Activated naive CD8-positive, alpha-beta T cell treated with anti-CD3 and anti-CD28 coated beads, Interleukin-2, amount 50 U/mL, for 16 hours (primary cell): ENCODE results near the gene RUVBL2.

Experiments
- DNase-seq: peaks from one replicate; pipeline ENCODE4 v3.0.0-alpha.2; 2020; ENCODE audit warnings: low read depth, low spot score

The RUVBL2 gene

DNA sequence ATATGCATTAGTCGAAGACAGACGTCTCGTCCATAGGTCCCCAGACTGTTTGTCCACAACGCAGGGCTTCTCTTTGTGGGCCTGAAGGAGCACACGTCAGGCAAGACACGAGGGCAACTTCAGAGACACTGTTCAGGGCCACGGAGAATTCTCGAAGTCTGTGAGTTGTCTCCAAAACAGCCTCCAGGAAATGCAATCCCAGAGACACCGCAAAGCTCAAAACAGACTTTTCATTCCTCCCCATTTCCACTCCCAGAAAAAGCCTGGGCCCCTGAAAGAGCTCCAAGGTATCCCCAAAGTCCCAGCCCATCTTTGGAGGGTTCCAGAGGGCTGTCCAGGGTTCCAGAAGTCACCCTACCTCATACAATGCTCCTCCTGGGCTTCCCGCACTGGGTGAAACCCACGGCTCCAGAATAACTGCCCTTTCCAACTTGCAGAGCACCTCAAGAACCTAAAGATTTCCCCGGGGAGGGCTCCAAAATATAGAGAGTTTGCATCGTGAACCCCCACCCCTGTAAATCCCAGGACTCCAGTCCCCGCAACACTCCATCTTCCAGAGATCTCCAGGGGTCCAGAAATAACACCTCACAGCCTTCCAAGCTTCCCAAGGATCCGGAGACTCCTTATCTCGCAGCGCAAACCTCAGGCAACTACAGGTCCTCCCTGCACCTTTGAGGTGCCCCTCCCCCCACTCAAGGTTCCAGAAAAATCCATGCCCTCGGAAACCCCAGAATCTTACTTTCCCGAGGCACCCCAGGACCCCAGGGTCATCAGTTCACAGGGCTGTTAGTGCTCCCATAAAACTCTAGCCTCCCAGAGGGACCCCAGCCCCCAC, 29.3 kb upstream of the RUVBL2 start:
- no peak for DNase-seq

DNA sequence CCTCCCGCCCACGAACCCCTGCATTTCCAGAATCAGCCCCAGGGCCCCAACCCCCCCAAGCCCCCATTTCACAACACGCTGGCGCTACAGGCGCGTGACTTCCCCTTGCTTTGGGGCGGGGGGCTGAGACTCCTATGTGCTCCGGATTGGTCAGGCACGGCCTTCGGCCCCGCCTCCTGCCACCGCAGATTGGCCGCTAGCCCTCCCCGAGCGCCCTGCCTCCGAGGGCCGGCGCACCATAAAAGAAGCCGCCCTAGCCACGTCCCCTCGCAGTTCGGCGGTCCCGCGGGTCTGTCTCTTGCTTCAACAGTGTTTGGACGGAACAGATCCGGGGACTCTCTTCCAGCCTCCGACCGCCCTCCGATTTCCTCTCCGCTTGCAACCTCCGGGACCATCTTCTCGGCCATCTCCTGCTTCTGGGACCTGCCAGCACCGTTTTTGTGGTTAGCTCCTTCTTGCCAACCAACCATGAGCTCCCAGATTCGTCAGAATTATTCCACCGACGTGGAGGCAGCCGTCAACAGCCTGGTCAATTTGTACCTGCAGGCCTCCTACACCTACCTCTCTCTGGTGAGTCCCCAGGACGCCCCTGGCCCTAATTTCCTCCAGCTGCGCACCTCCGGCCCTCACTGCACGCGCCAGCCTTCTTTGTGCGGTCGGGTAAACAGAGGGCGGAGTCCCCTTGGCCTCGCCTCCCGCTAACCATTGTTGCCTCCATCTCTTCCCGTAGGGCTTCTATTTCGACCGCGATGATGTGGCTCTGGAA, 28.5 kb upstream of the RUVBL2 start, which contains the start of gene FTL:
TSS of gene FTL (plus strand) at position 270 of the 766 bp plus-strand sequence. CDS start at position 469, 199 bp downstream.
- DNase-seq: peak; percentile 84

DNA sequence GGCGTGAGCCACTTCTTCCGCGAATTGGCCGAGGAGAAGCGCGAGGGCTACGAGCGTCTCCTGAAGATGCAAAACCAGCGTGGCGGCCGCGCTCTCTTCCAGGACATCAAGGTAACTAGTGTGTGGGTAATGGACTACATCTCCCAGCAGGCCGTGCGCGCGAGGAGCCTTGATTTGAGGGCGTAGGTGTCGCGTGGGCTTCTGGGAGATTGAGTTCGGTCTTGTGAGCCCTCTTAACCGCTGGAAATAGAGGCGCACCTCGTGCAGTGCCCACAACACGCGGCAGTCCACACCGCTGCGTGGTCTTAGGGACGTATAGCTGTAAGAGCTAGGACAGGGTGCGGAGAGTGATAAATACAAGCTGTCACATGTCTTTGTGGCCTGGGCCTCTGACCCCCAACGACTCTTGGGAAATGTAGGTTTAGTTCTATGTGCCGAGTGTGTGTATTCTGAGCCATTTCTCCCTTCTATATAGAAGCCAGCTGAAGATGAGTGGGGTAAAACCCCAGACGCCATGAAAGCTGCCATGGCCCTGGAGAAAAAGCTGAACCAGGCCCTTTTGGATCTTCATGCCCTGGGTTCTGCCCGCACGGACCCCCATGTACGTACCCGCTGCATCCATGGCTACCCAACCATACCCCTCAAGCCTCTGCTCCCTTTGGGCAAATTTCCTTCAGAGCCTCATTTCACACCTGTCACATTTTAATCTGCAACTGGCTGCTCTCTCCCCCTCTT, 27.7 kb upstream of the RUVBL2 start:
- DNase-seq: peak; percentile 76

DNA sequence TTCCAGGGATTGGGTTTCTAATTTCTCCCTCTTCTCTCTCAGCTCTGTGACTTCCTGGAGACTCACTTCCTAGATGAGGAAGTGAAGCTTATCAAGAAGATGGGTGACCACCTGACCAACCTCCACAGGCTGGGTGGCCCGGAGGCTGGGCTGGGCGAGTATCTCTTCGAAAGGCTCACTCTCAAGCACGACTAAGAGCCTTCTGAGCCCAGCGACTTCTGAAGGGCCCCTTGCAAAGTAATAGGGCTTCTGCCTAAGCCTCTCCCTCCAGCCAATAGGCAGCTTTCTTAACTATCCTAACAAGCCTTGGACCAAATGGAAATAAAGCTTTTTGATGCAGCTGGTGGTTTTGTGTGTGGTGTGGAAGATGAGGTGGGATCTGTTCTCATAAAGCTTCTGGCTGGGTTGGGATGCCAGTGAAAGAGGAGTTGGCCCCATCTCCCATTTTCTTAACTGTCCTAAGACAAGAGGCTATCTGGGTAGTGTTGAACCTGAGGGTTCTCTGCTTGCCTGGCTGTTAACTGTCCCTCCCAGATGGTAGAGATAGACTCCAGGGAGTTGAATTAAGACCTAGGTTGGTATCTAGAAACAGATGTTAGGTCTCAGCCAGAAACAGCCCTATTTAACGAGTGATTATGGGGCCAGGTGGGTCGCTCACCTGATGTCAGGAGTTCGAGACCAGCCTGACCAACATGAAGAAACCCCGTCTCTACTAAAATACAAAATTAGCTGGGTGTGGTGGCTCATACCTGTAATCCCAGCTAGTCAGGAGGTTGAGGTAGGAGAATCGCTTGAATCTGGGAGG, 26.9 kb upstream of the RUVBL2 start:
- DNase-seq: no peak

DNA sequence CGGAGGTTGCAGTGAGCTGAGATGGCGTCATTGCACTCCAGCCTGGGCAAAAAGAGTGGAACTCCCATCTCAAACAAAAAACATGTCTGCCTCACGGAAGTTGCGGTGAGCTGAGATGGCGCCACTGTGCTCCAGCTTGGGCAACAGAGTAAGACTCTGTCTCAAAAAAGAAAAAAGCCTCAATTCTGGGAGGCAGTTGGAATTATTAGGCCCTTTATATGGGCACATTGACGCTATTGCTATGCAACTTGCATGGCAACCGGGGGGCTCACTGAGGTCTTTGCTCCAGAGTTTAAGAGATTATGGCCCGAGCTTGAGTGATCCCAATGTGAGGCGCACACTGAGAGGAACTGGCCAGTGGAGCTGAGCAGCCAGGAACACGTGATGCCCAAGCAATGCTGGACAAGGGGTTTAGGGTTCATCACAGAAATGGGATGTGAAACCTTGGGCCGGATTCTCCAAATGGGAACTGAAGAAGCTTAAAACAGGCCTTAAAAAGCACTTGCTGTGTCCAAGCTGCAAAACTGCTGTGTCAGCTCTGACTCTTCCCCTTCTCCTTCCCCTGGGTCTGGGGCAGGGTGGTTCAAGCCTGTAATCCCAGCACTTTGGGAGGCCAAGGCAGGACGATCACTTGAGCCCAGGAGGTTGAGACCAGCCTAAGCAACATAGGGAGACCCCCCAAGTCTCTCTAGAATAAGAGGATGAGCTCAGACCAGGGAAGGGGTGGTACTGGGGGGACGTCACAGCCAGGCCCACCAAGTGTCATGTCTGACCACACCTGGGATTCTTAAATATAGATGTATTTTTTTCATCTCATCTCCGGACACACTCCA, 26.1 kb upstream of the RUVBL2 start:
- DNase-seq: no peak

DNA sequence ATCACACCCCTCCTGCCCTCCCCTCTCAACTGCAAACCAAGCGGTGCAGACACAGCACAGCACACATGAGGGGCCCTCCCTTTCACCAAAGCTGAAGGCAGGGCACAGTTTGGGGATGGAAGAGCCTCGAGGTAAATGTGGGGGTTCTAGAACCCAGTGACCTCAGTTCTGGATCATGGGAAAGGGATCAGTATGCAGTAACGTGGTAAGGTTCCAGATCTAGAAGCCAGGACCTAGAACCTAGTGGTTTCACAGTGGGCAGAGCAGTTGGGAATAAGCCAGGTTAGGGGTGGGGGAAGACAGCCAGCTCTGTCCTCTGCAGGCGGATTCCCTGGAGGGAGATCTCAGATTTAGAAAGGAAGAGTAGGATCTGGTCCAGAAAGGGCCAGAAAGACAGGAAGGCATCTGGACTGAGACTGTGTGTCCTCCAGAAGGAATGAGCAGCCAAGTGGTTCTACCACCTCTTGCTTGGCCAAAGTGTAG, 25.5 kb upstream of the RUVBL2 start:
- no peak for DNase-seq

DNA sequence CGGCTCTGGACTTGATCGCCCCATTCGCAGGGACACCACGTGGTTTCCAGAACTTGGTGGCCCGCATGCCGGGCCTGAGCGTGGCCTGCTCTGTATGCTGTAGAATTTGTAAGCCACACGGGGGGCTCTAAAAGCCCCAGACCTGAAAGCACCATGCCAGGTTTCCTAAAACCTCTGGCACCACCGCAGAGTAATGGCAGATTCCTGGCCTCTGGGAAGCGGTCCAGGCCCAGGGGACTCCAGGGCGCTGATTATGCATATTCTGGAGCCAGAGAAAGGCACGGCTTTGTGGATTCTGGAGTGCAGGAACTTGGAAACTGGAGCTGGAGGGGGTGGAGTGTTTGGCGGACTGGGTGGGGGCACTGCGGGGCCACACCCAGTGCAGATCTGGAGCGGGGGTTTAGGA, 24.9 kb upstream of the RUVBL2 start:
- DNase-seq: no peak

DNA sequence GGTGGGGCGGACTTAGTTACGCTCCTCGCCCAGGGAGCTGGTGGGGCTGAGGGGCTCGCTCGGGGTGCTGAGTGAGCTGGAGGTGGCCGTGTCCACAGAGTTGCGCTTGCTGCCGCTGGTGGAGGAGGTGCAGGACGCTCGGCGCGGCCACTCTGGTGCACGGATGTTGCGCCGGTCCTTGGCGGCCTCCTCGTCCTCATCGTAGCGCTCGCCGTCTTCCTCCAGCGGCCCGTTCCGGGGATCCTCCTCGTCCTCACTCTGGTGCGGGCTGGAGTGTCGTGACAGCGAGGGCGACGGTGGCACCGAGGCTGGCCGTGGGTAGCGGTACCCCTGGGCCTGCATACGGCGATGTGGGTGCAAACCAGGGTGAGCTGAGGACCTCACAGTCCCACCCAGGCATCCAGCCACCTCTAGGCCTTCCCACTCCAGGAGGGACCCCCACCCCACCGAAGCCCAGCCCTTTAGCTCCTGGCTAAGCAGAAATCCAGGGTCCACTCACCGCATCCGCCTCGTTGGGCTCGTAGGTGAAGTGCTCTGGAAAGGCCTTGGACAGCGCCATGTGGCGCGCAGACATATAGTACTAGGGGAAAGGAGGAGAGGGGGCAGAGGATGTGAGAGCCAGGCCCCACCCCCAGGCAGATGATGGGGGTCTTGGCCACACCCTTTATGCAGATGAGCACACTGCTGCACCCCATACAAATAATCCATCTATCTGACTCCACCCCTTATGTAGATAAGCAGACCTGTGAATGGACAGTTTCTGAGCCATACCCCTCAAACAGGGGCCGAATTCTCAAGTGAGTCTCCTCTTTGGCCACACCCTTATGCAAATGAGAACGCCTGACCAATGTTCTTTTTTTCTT, 24.2 kb upstream of the RUVBL2 start:
- DNase-seq: no peak

DNA sequence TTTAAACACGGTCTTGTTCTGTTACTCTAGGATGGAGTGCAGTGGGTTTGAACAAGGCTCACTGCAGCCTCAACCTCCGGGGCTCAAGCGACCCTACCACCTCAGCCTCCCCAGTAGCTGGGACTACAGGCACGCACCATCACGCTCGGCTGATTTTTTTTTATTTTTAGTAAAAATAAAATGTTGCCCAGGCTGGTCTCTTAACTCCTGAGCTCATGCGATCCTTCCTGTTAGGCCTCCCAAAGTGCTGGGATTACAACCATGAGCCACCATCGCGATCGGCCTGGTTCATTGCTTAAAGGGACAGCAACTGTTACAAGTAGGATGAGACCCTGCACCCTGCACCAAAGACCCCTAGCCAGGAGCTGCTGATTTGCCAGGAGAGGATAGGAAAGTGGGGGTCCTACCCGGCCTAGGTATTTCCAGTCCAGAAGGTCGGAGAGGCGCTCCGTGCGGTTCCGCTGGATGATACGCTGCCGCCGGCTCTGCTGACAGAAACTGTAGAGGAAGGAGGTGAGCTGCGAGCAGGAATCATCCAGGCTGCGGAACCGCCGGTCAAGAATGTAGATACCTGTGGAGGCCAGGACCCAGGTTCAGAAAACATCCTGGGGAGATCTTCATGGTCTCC, 23.4 kb upstream of the RUVBL2 start:
- no peak for DNase-seq

DNA sequence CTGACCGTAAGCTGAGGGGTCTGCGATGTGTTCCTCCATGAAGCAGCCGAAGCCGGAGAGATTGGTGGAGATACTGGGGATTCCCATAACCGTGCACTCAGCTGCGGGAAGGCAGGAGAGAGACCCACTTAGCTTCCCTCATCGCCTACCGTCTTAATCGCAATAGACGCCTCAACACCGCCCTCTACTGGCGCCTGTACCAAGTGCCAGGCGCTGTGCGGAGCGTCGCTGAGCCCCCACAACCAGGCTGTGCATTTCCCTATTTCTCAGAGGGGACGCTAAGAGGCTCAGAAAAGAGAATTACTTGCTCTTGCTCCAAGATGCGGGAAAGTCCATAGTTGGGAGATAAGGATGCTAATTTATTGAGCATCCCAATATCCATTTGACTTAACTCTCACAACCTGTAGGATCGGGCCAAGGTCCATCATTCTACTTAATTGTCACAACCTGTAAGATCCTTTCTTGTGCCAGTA, 22.7 kb upstream of the RUVBL2 start:
- DNase-seq: peak; percentile 68

DNA sequence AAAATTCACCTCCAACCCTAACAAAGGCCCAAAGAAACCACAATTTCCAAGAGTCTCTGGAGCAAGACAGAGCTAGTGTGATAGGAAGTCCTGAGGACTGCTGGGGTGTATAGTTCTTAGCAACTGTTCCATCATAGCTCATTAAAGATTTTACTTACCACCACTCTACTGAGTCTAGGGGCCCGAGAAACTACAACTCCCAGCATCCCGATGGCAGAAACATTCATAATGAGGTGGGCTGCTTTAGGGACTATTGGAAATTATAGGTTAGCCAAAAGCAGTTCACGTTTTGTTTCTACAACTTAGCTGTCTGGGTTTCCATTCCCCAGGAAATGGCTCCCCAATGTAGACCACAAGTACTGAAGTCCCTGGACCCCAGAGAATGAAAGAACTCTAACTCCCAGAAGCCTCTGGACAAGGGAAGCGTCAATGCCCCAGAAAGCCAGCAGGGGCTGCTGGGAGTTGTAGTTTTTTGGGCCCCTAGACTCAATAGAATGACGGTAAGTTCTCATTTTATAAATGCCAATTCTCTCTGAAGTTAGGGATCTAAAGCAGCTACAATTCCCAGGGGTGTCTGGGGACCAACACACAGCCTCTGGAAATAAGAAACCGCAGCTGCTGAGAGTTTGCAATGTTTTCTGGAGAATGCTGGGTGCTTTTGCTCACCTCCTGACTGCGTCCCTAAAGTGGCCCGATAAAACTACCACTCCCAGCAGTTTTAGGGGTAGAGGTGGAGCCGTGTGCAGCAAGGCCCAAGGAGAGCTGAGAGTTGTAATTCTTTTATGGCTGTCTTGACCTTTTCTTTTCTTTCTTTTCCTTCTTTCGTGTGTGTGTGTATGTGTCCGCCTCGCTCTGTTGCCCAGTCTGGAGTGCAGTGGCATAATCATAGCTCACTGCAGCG, 17.5 kb upstream of the RUVBL2 start:
- no peak for DNase-seq

DNA sequence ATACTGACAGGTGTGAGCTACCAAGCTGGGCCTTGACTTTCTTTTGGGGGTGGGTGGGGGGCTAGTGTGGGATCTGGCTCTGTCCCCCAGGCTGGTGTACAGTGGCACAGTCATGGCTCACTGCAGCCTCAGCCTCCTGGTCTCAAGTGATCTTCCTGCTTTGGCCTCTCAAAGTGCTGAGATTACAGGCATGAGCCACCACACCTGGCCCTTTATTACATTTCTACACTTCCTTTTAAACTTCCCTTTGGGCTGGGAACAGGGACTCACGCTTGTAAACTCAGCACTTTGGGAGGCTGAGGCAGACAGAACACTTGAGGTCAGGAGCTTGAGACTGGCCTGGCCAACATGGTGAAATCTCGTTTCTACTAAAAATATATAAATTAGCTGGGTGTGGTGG, 16.6 kb upstream of the RUVBL2 start:
- no peak for DNase-seq

DNA sequence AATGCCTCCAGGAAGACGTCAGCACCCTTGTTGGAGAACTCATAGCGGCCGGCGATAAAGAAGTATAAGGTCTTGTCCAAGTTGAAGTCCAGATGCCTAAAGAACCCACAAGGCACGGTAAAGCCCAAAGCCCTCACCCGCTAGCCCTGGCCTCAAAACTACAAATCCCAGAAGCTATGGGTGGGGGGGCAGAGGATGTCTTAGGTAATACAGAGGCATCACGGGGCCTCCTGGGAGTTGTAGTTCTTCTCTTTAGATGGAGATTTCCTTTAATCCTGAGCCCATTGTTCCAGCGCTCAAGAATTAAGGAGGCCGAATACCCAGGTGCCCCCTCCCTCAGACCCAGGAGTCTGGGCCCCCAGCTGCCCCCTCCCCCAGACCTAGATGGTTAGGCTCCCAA, 11.4 kb upstream of the RUVBL2 start:
- no peak for DNase-seq

DNA sequence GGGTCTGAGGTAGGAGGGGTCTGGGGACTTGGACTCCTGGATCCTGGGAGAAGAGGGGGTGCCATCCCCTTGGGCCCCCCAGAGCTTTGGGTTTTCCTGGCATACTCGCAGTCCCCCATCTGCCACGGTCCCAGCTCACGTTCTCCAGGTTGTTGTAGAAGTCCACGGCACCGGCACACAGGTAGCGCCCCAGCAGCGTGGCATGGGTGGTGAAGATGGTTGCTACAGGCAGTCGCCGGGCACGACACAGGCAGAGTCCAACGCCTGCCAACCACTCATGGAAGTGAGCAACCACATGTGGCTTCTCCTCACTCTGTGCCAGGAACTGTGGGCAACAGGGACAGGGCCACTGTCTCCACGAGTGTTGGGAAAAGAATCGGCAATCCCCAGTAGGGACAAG, 8.0 kb upstream of the RUVBL2 start:
- no peak for DNase-seq

DNA sequence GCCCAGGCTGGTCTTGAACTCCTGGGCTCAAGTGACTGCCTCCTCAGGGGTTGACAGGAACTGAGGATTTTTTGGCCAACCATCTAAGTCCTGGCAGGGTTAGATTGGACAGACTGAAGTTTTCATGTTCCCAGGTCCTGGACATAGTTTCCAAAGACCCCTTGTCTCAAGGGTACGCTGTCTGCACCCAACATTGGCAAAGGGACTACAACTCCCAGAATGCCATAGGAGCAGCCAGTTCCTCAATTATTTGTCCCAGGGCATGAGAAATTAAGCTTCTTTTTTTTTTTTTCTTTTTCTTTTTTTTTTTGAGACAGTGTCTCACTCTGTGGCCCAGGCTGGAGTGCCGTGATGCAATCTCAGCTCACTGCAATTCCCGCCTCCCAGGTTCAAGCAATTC, 7.5 kb upstream of the RUVBL2 start:
- no peak for DNase-seq

DNA sequence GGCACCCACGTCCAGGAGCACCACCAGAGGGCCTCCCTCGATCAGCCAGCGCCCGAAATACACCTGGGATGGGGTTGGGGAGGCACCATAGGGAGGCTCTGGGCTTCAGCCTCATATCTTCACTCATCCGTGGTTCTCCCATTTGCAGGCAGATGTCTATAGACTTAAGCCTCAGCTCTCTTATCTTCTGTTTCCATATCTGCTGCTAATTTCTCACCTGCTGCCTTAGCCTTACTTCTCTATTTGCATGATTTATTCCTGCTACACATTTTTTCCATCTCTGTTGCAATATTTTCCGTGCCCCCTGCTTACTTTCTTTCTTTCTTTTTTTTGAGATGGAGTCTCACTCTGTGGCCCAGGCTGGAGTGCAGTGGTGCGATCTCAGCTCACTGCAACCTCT, 6.4 kb upstream of the RUVBL2 start:
- no peak for DNase-seq

DNA sequence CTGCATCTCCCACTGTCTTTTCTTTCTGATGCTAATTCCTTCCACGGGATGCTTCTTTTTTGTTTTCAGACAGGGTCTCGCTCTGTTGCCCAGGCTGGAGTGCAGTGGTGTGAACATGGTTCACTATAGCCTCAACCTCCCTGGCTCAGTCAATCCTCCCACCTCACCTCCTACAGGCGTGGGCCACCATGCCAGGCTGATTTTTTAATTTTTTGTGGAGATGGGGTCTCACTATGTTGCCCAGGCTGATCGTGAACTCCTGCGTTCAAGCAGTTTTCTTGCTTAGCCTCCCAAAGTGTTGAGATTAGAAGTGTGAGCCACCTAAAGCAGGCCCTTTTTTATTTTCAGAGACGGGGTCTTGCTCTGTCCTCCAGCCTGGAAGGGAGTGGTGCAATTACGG, 5.4 kb upstream of the RUVBL2 start:
- no peak for DNase-seq

DNA sequence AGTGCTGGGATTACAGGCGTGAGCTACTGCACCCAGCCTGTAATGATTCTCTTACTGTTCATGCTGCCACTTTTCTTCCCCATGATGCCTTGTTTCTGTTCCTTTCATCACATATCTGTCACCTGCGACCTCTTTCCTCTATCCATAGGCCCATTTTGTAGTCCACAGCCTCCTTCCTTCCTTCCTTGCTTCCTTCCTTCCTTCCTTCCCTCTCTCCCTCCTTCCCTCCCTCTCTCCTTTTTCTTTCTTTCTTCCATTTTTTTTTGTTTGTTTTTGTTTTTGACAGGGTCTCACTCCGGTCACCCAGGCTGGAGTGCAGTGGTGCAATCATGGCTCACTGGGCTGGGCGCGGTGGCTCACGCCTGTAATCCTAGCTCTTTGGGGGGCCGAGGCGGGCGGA, 4.8 kb upstream of the RUVBL2 start:
- DNase-seq: no peak
